ENCODE data around the gene MBD5.

- TF ChIP-seq EZH2phosphoT487 (IDR thresholded peaks at IDR 0.05) (no peak), CTCF (IDR thresholded peaks at IDR 0.05) (no peak), EZH2 (IDR thresholded peaks at IDR 0.05) (no peak)
Measured at GRCh38 chr2:148561389-148561788, 540.5 kb downstream of the MBD5 start.

Measured in neural progenitor cell (in vitro differentiated cells).